ENCODE results near the gene SMG5.
A peak's percentile ranks its signal among the peaks of the same experiment; 100 is the strongest.
"Not testable (repeated sequence)": the region's sequence is repeated elsewhere in the genome, so short reads cannot be mapped to it uniquely, and the experiment has no call there.

Gene SMG5, protein sequence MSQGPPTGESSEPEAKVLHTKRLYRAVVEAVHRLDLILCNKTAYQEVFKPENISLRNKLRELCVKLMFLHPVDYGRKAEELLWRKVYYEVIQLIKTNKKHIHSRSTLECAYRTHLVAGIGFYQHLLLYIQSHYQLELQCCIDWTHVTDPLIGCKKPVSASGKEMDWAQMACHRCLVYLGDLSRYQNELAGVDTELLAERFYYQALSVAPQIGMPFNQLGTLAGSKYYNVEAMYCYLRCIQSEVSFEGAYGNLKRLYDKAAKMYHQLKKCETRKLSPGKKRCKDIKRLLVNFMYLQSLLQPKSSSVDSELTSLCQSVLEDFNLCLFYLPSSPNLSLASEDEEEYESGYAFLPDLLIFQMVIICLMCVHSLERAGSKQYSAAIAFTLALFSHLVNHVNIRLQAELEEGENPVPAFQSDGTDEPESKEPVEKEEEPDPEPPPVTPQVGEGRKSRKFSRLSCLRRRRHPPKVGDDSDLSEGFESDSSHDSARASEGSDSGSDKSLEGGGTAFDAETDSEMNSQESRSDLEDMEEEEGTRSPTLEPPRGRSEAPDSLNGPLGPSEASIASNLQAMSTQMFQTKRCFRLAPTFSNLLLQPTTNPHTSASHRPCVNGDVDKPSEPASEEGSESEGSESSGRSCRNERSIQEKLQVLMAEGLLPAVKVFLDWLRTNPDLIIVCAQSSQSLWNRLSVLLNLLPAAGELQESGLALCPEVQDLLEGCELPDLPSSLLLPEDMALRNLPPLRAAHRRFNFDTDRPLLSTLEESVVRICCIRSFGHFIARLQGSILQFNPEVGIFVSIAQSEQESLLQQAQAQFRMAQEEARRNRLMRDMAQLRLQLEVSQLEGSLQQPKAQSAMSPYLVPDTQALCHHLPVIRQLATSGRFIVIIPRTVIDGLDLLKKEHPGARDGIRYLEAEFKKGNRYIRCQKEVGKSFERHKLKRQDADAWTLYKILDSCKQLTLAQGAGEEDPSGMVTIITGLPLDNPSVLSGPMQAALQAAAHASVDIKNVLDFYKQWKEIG

DNA sequence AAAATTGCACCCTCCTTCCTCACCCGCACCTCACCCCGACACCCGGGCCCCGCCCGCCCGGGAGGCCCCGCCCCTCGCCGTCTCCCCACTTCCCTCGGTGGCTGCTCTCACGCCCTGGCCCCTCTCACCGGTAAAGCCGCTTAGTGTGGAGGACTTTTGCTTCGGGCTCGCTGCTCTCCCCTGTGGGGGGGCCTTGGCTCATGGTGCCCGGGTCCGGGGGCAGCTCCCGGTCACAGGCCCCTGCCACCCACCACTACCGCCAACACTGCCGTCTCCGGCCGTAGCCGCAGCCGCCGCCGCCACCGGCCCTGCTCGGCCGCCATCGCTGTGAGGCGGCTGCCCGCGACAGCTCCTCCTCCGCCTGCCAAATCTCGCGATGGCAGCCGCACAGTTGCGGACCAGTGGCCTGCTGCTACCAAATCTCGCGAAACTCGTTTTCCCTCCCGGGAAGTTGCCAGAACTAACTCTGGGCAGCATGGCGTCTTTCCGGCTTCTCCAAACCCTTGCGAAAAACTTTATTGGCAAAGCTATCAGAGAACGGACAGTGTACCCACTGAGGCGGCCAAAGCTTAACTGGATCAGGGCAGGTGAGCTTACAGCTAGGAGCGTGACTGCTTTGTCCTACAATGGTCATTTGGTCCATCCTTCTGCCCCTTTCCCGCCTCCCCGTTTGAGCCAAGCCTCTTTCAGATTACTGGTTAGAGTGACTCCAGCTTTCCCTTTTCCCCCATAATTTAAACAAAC is at the start of gene SMG5:
TSS of gene SMG5 (minus strand) at position 347 of the 744 bp plus-strand sequence. CDS start at position 202, 145 bp downstream.
- TF ChIP-seq, protein P1, sequence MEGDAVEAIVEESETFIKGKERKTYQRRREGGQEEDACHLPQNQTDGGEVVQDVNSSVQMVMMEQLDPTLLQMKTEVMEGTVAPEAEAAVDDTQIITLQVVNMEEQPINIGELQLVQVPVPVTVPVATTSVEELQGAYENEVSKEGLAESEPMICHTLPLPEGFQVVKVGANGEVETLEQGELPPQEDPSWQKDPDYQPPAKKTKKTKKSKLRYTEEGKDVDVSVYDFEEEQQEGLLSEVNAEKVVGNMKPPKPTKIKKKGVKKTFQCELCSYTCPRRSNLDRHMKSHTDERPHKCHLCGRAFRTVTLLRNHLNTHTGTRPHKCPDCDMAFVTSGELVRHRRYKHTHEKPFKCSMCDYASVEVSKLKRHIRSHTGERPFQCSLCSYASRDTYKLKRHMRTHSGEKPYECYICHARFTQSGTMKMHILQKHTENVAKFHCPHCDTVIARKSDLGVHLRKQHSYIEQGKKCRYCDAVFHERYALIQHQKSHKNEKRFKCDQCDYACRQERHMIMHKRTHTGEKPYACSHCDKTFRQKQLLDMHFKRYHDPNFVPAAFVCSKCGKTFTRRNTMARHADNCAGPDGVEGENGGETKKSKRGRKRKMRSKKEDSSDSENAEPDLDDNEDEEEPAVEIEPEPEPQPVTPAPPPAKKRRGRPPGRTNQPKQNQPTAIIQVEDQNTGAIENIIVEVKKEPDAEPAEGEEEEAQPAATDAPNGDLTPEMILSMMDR (IDR thresholded peaks at IDR 0.05; ENCODE audit: extremely low read depth, missing control alignments): no peak
- peak; percentile 97 for DNase-seq (ENCODE audit: low spot score)

DNA sequence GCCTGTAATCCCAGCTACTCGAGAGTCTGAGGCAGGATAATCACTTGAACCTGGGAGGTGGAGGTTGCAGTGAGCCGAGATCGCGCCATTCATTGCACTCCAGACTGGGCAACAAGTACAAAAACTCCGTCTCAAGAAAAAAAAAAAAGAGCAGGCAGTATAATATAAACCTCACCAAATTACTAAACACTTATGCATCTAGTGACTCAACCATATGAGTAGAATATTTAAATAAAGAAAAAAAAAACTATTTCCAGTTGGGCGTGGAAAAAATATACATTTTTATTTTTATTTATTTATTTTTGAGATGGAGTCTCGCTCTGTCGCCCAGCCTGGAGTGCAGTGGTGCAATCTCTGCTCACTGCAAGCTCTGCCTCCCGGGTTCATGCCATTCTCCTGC is 40.6 kb upstream of the SMG5 start:
- not testable (repeated sequence) for DNase-seq (ENCODE audit: low spot score)

DNA sequence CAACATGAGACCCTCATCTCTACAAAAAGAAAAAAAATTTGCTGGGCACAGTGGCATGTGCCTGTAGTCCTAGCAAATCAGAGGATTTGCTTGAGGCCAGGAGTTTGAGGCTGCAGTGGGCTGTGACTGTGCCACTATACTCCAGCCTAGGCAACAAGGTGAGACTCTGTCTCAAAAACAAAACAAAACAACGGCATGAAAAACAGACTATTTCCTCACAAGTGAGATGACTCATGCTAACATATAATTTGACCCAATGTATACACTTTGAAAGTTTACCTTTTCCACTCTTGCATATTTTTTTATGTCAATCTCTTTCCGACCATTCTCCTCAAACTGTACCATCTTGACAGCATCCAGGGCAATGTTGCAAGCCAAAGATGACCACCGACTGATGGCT is 37.9 kb upstream of the SMG5 start:
- DNase-seq (ENCODE audit: low spot score): no peak
- TF ChIP-seq, protein P1 (IDR thresholded peaks at IDR 0.05; ENCODE audit: extremely low read depth, missing control alignments): no peak

DNA sequence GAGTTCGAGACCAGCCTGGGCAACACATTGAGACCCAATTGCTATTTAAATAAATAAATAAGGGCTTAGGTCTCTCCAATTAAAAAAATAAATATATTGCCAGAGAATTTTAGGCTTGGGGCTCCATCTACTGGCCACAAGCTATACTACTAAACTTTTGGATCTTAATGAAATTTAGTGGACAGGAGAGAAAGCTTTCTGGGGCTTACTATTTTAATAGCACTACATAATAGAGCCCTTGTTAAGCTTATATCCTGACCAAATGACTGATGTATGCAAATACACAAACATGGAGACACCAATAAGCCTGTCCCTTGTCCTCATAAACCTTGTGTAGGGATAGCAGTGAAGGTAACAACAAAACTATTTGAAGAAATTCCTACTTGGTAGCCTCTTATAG is 37.0 kb upstream of the SMG5 start:
- DNase-seq (ENCODE audit: low spot score): peak; percentile 29
- TF ChIP-seq, protein P1 (IDR thresholded peaks at IDR 0.05; ENCODE audit: extremely low read depth, missing control alignments): no peak

DNA sequence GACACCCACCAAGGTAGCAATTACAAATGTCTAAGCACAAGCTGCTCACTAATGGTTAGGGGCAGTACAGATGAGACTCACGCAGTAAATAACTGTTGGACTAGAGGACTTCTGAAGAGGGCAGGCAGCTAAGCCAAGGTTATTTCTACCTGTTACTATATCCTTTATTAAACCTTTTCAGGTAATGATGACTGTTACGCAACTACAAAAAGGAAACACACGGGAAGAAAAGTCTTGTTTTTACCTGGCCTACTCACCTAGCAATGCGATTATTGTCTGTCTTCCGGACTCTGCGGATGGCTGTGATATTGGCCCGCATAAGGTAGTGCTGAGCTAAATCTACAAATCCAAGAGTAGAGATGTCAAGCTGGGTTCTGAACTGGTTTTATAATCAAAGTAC is 34.3 kb upstream of the SMG5 start:
- TF ChIP-seq, protein P1 (IDR thresholded peaks at IDR 0.05; ENCODE audit: extremely low read depth, missing control alignments): no peak
- no peak for DNase-seq (ENCODE audit: low spot score)

DNA sequence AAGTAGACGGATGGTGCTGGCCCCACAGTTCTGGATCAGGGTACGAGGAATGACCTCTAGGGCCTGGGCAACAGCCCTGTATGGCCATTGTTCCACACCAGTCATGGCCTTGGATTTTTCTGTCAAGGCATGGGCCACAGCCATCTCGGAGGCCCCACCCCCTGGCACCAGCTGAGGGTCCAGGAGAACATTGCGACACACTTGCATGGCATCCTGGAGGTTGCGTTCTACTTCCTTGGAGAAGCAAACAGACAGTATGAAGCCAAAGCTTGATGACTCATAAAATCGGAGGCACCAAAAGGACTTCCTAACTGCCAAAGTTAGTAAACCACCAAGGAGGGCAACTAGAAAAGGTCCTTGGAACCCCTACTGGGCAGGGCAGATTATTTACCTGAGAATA is 28.3 kb upstream of the SMG5 start:
- TF ChIP-seq, protein P1 (IDR thresholded peaks at IDR 0.05; ENCODE audit: extremely low read depth, missing control alignments): no peak
- no peak for DNase-seq (ENCODE audit: low spot score)

DNA sequence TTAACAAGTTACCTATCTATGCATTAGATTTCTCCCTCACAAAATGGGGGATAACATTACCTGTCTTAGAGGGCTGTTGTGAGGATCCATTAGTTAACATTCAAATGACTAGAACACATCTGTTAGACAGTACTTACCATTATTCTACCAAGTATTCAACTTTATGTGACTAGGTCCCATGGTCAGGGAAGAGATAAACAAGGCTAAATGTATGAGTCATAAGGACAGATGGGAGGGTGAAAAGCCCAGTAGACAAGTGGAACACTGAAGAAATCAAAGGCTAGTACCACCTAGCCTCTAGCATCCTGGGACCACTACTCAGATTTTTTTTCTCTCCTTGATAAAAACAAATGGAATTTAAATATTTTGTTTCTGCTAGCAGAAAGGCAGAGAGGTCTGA is 25.5 kb upstream of the SMG5 start:
- no peak for DNase-seq (ENCODE audit: low spot score)
- TF ChIP-seq, protein P1 (IDR thresholded peaks at IDR 0.05; ENCODE audit: extremely low read depth, missing control alignments): no peak

Measured in GM20000 (cell line).